HepG2 (cell line): ENCODE data around the gene CD48. TPM values are rescaled to one million over a fixed set of nuclear protein-coding genes. Genes with fewer than 3 reads are reported as not detected.
A peak's percentile ranks its signal among the peaks of the same experiment; 100 is the strongest.

Source experiments
- ATAC-seq: fragments of 200-7000 bp; cut with Tn5 transposase; 3 replicates; pipeline ENCODE4 v1.9.1; 2020; ENCODE audit warnings: mild to moderate bottlenecking, moderate library complexity
- BruUV-seq: library from RNA; stranded (reverse); fragments of 400-500 nt; replicated peaks from 2 replicates; lab custom pipeline; 2021; lab: Mats Ljungman, UMichigan
- CTCF ChIA-PET: fragments of 300-600 bp; formaldehyde crosslinking; extraction: SDS; loops from one replicate; lab custom pipeline; 2021; ENCODE audit warnings: low total read pairs, inconsistent platforms, low intra/inter-chr PET ratio; lab: Yijun Ruan, JAX
- POLR2A ChIA-PET: fragments of 350-600 bp; sonication (Branson Sonifier 250); formaldehyde crosslinking; loops from one replicate; lab custom pipeline; 2020; ENCODE audit warnings: antibody characterized with exemption, inconsistent platforms; lab: Yijun Ruan, JAX
- DNase-seq: peaks from one replicate; pipeline ENCODE4 v3.0.0-alpha.2; 2015; ENCODE audit warnings: low spot score
- FAIRE-seq: peaks from 3 replicates; lab custom pipeline; 2011; peaks lifted over from hg19 to GRCh38; lab: Jason Lieb, UNC
- H2AFZ ChIP-seq: one replicate; pipeline ENCODE4 v1.6.1; 2011; ENCODE audit warnings: low read length, inconsistent platforms
- H3K27ac ChIP-seq: fragments of 300-600 bp; 3 replicates; pipeline ENCODE4 v1.8.0; 2011; ENCODE audit warnings: mixed run types, mild to moderate bottlenecking, mixed read lengths, low read length, inconsistent platforms; ENCODE audit not compliant: insufficient read depth; ENCODE audit errors: extremely low read length
- H3K27me3 ChIP-seq, 2 experiments: fragments of 200-600 bp in 1 of 2; 2 replicates in 1 of 2; 3 replicates in 1 of 2; pipeline versions ENCODE4 v1.6.0 to v1.8.0; 2011; ENCODE audit warnings: low read length in 2 of 2, mild to moderate bottlenecking in 2 of 2, moderate library complexity in 2 of 2, inconsistent platforms in 1 of 2; ENCODE audit not compliant: insufficient read depth in 2 of 2, control insufficient read depth in 1 of 2
- H3K36me3 ChIP-seq, 2 experiments: fragments of 200-600 bp in 1 of 2; replicated peaks in 1 of 2; 2 replicates in 1 of 2; 3 replicates in 1 of 2; pipeline versions ENCODE4 v1.5.1 to v1.8.0; 2011; ENCODE audit warnings: low read length in 2 of 2, inconsistent platforms in 1 of 2; ENCODE audit not compliant: insufficient read depth in 2 of 2, control insufficient read depth in 1 of 2
- H3K4me1 ChIP-seq: 2 replicates; pipeline ENCODE4 v1.5.1; 2012; ENCODE audit warnings: low read length, inconsistent platforms; ENCODE audit not compliant: insufficient read depth
- H3K4me2 ChIP-seq: 2 replicates; pipeline ENCODE4 v1.6.0; 2011; ENCODE audit warnings: low read depth, low read length, inconsistent platforms
- H3K4me3 ChIP-seq, 3 experiments: fragments of 200-600 bp in 1 of 3; sonication (generic), shearing (Covaris generic) in 1 of 3; replicated peaks in 1 of 3; 2 replicates each; pipeline ENCODE4 v1.5.1; 2011 to 2016; ENCODE audit warnings: low read length in 3 of 3, inconsistent platforms in 2 of 3, low read depth in 2 of 3, mild to moderate bottlenecking in 2 of 3, control low read depth in 1 of 3, mixed read lengths in 1 of 3; ENCODE audit not compliant: insufficient read depth in 1 of 3
- H3K79me2 ChIP-seq: one replicate; pipeline ENCODE4 v1.6.1; 2011; ENCODE audit warnings: low read length, inconsistent platforms; ENCODE audit not compliant: insufficient read depth
- H3K9ac ChIP-seq: 2 replicates; pipeline ENCODE4 v1.6.0; 2011; ENCODE audit warnings: mild to moderate bottlenecking, low read depth, low read length, inconsistent platforms; ENCODE audit not compliant: insufficient read depth
- H3K9me3 ChIP-seq: 2 replicates; pipeline ENCODE4 v1.5.1; 2012; ENCODE audit warnings: mild to moderate bottlenecking, low read length
- H4K20me1 ChIP-seq: 2 replicates; pipeline ENCODE4 v1.6.0; 2011; ENCODE audit warnings: inconsistent platforms, mild to moderate bottlenecking, low read length, moderate library complexity; ENCODE audit not compliant: insufficient read depth
- MAFF ChIP-seq: IDR thresholded peaks from 2 replicates; pipeline ENCODE4 v1.6.1; 2011; ENCODE audit warnings: low read depth, low read length, improper control_type of control experiment
- MAFK ChIP-seq, 2 experiments: IDR thresholded peaks in 1 of 2; conservative IDR thresholded peaks in 1 of 2; 2 replicates each; pipeline ENCODE4 v1.6.1; 2011; ENCODE audit warnings: improper control_type of control experiment in 2 of 2, low read length in 2 of 2
- WGBS: methylation state at CpG from one replicate; pipeline ENCODE4 v1.1.6; 2017; ENCODE audit warnings: low lambda C conversion rate; 5-methylcytosine and 5-hydroxymethylcytosine counted together
- in situ Hi-C: cut with HindIII; loops from 2 replicates; pipeline ENCODE4 v1.10.0; 2017; ENCODE audit warnings: low pct_unique_long_range_greater_than_20kb; ENCODE audit not compliant: extremely low pct_ligation_motif_present
- intact Hi-C: fragments of 100-400 bp; cut with micrococcal nuclease; formaldehyde crosslinking; loops from one replicate; pipeline ENCODE4 v1.10.0; 2022; ENCODE audit not compliant: unreplicated experiment
- polyA plus RNA-seq, 8 experiments: library from polyadenylated mRNA; depleted of rRNA in 3 of 8; stranded (reverse) in 7 of 8; unstranded in 1 of 8; fragments of >200 nt; fragmentation: Illumina TruSeq in 4 of 8; extraction: Trizol in 4 of 8; gene quantifications; 2 replicates each; pipeline versions ENCODE4 v1.2.1 to v1.2.3, GENCODE V29; 2011 to 2016; ENCODE audit warnings: low read depth in 4 of 8, missing spikeins in 1 of 8, mixed read lengths in 1 of 8; ENCODE audit not compliant: insufficient read depth in 1 of 8
- total RNA-seq, 5 experiments: library from RNA; depleted of rRNA; stranded (reverse); fragments of >200 nt; fragmentation: Illumina TruSeq; extraction: Trizol; gene quantifications; 2 replicates each; pipeline ENCODE4 v1.2.3, GENCODE V29; 2016; ENCODE audit warnings: low read depth in 1 of 5
- TF ChIP-seq, protein P1 (sequence below): sonication (generic); formaldehyde crosslinking; IDR thresholded peaks from 2 replicates; pipeline ENCODE4 v1.4.0; 2020; ENCODE audit warnings: missing genetic modification reagents, borderline replicate concordance
- TF ChIP-seq, protein P2 (sequence below): IDR thresholded peaks from 2 replicates; pipeline ENCODE4 v1.6.1; 2012; ENCODE audit warnings: low read length, improper control_type of control experiment

CD48 gene
- total and polyA plus RNA-seq, 2 of the 13 experiments (the other 11 are each of a cell fraction or from before 2014, with no cell fraction given): not detected

DNA sequence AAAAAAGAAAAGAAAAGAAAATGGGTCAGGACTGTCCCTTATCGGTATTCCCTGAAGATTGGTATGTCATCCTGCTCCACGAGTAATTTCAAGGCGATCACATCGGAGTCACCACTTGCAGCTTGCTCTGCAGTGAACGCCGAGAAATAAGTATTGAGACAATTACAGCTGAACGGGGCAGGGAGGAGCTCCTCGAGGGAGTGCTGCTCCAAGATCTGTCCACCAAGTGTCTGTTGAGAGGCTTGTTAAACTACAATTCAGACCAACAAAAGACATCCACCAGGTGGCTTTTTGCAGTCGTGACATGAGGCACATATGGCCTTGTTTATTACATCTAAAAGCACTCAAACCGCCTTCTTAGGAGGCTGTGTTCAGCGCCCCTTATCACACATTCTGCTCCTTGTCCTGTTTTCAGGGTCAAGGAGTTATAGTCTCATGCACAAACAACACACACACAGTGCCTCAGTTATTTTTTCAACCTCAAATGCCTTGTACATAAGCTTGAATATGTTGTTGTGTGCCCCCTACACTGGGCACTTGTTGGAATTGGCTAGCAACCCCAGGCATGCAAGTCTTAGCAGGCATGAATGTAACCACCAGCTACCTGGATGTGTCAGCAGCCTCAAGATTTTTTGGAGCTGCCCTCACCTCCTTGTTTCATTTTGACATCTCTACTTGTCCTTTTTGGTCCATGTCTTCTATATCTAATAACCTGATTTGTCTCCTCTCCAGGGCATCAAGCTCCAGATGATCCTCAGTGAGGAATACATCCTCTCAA lies 13.0 kb upstream of the CD48 start (continued):
- TF ChIP-seq, protein P1, sequence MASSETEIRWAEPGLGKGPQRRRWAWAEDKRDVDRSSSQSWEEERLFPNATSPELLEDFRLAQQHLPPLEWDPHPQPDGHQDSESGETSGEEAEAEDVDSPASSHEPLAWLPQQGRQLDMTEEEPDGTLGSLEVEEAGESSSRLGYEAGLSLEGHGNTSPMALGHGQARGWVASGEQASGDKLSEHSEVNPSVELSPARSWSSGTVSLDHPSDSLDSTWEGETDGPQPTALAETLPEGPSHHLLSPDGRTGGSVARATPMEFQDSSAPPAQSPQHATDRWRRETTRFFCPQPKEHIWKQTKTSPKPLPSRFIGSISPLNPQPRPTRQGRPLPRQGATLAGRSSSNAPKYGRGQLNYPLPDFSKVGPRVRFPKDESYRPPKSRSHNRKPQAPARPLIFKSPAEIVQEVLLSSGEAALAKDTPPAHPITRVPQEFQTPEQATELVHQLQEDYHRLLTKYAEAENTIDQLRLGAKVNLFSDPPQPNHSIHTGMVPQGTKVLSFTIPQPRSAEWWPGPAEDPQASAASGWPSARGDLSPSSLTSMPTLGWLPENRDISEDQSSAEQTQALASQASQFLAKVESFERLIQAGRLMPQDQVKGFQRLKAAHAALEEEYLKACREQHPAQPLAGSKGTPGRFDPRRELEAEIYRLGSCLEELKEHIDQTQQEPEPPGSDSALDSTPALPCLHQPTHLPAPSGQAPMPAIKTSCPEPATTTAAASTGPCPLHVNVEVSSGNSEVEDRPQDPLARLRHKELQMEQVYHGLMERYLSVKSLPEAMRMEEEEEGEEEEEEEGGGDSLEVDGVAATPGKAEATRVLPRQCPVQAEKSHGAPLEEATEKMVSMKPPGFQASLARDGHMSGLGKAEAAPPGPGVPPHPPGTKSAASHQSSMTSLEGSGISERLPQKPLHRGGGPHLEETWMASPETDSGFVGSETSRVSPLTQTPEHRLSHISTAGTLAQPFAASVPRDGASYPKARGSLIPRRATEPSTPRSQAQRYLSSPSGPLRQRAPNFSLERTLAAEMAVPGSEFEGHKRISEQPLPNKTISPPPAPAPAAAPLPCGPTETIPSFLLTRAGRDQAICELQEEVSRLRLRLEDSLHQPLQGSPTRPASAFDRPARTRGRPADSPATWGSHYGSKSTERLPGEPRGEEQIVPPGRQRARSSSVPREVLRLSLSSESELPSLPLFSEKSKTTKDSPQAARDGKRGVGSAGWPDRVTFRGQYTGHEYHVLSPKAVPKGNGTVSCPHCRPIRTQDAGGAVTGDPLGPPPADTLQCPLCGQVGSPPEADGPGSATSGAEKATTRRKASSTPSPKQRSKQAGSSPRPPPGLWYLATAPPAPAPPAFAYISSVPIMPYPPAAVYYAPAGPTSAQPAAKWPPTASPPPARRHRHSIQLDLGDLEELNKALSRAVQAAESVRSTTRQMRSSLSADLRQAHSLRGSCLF (CRISPR knock-in tag): no peak

DNA sequence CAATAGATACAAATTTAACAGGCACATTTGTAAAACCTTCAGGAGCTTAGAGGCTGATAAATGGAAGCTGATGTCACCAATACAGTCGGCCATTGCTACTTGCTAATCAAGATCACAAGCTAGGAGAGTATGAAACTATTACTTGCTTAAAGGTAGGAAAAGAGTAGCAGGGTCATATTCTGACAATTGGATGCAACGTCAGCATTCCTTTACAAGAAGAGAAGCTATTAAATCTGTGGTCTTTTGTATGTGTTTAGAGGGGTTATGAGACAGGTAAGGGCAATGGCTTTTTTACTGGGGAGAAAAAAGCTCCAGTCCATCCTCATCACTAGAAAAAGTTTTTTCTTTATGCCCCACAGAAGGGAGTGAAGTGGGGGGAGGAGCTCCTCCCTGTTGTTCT lies 11.7 kb upstream of the CD48 start:
- Histone ChIP-seq H3K79me2 (no peaks in the 10 kb centered on the region), H2AFZ (no peak overlapping the region), H3K36me3 (no peaks in the 10 kb centered on the region), H3K27me3 (peaks cover 0 to under 1% of the 10 kb centered on the region in 2 experiments; a peak in 3 of 5 replicates), H3K9me3 (no peaks in the 10 kb centered on the region), H3K27ac (no peak overlapping the region), H3K4me1 (peaks cover 12% of the 10 kb centered on the region), H4K20me1 (no peaks in the 10 kb centered on the region), H3K4me3 (no peak overlapping the region), H3K4me2 (no peak overlapping the region), H3K9ac (no peak overlapping the region)
- ChIA-PET CTCF (no interaction called here), POLR2A (no interaction called here)
- ATAC-seq: no peak
- in situ Hi-C loops: loop anchor here (10.0 kb wide), 1 partner anchor 231 kb away; the partner anchor contains the start of gene ITLN2
- WGBS: 7% methylated on average over 2 of the region's 2 CpGs
- FAIRE-seq: no peak
- no peak for DNase-seq
- intact Hi-C loops: no loop called here
- TF ChIP-seq MAFF (peak; percentile 74), MAFK (conservative IDR thresholded peaks at IDR 0.05 in 1 of 2, IDR thresholded peaks at IDR 0.05 in 1 of 2; ENCODE audit: low read length in 2 of 2) (peak; percentile 72 to 85)
- TF ChIP-seq, protein P2, sequence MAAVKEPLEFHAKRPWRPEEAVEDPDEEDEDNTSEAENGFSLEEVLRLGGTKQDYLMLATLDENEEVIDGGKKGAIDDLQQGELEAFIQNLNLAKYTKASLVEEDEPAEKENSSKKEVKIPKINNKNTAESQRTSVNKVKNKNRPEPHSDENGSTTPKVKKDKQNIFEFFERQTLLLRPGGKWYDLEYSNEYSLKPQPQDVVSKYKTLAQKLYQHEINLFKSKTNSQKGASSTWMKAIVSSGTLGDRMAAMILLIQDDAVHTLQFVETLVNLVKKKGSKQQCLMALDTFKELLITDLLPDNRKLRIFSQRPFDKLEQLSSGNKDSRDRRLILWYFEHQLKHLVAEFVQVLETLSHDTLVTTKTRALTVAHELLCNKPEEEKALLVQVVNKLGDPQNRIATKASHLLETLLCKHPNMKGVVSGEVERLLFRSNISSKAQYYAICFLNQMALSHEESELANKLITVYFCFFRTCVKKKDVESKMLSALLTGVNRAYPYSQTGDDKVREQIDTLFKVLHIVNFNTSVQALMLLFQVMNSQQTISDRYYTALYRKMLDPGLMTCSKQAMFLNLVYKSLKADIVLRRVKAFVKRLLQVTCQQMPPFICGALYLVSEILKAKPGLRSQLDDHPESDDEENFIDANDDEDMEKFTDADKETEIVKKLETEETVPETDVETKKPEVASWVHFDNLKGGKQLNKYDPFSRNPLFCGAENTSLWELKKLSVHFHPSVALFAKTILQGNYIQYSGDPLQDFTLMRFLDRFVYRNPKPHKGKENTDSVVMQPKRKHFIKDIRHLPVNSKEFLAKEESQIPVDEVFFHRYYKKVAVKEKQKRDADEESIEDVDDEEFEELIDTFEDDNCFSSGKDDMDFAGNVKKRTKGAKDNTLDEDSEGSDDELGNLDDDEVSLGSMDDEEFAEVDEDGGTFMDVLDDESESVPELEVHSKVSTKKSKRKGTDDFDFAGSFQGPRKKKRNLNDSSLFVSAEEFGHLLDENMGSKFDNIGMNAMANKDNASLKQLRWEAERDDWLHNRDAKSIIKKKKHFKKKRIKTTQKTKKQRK: no peak
- no TSS peak for BruUV-seq
